CD4-positive, alpha-beta T cell treated with Interleukin-12 subunit alpha and Interleukin-12 subunit beta, for 1 hour (primary cell): Measurements from ENCODE around the gene CDH26.

ENCODE experiments used
- DNase-seq: peaks from one replicate; pipeline ENCODE4 v3.0.0-alpha.2; 2020

The CDH26 gene

GRCh38 chr20:60049601-60050000, 91.4 kb downstream of the CDH26 start:
- DNase-seq = no peak

GRCh38 chr20:60050193-60050947, 92.1 kb downstream of the CDH26 start:
- no peak for DNase-seq

- DNase-seq = no peak
Observed at GRCh38 chr20:60051911-60052310, 93.7 kb downstream of the CDH26 start.

- DNase-seq = no peak
Observed at GRCh38 chr20:60052322-60052721, 94.1 kb downstream of the CDH26 start.

- DNase-seq = no peak
Observed at GRCh38 chr20:60053125-60053817, 95.0 kb downstream of the CDH26 start.

- DNase-seq = no peak
Observed at GRCh38 chr20:60053818-60054190, 95.6 kb downstream of the CDH26 start.

- no peak for DNase-seq
Observed at GRCh38 chr20:60054716-60055634, 96.8 kb downstream of the CDH26 start.

- DNase-seq = peak; percentile 61
Observed at GRCh38 chr20:60055740-60056139, 97.5 kb downstream of the CDH26 start.

GRCh38 chr20:60056407-60057122, 98.3 kb downstream of the CDH26 start:
- DNase-seq = no peak

- peak; percentile 72 for DNase-seq
Observed at GRCh38 chr20:60057123-60057865, 99.1 kb downstream of the CDH26 start.

GRCh38 chr20:60057866-60058807, 99.9 kb downstream of the CDH26 start:
- peak; percentile 33 for DNase-seq

- no peak for DNase-seq
Observed at GRCh38 chr20:60058879-60059278, 100.7 kb downstream of the CDH26 start.

- no peak for DNase-seq
Observed at GRCh38 chr20:60060006-60060557, 101.9 kb downstream of the CDH26 start.

- no peak for DNase-seq
Observed at GRCh38 chr20:60060593-60060992, 102.4 kb downstream of the CDH26 start.

- no peak for DNase-seq
Observed at GRCh38 chr20:60062431-60063047, 104.3 kb downstream of the CDH26 start.

- no peak for DNase-seq
Observed at GRCh38 chr20:60063048-60063451, 104.8 kb downstream of the CDH26 start.

GRCh38 chr20:60063739-60064380, 105.6 kb downstream of the CDH26 start:
- DNase-seq = no peak
